ENCODE measurements around the gene TM7SF2.

TM7SF2 gene

DNA sequence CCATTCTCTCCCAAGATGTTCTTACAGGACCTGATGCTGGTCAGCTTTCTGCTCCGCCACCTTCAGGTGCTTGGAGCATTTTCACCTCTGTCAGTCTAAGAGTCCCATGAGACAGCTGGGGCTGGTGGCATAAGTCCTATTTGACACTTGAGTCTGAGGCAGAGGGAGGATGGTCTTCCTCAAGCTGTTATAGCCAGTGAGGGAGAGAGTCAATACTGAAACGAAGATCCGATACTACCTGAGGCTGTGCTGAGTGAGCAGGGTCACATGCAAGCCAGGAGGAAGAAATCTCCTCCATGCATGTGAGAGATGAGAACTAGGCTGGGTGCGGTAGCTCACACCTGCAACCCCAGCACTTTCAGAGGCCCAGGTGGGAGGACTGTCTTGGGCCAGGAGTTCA, 22.1 kb upstream of the TM7SF2 start:
- in situ Hi-C loops (cut with MboI; ENCODE audit: low sequenced_read_pairs): no loop called here

GRCh38 chr11:65090628-65091027, 21.0 kb upstream of the TM7SF2 start:
- in situ Hi-C loops (cut with MboI; ENCODE audit: low sequenced_read_pairs): no loop called here

DNA sequence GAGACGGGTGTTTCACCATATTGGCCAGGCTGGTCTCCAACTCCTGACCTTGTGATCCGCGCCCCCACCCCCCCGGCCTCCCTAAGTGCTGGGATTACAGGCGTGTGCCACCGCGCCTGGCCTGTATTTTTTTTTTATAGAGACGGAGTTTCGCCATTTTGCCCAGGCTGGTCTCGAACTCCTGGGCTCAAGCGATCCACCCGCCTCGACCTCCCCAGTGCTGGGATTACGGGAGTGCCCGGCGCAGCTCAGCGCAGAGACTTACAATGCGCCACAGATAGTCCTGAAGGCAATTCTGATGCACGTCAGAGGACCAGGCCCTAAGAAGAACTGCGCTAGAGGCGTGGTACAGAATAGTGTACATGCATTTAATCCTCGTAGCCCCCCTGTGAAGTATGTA, 16.2 kb upstream of the TM7SF2 start:
- in situ Hi-C loops (cut with MboI; ENCODE audit: low sequenced_read_pairs): no loop called here

GRCh38 chr11:65095974-65096806, 15.5 kb upstream of the TM7SF2 start, which contains the start of gene VPS51:
TSS of gene VPS51 (plus strand) at chr11:65096214. CDS start at chr11:65096251, 37 bp downstream.
- in situ Hi-C loops (cut with MboI; ENCODE audit: low sequenced_read_pairs): no loop called here

DNA sequence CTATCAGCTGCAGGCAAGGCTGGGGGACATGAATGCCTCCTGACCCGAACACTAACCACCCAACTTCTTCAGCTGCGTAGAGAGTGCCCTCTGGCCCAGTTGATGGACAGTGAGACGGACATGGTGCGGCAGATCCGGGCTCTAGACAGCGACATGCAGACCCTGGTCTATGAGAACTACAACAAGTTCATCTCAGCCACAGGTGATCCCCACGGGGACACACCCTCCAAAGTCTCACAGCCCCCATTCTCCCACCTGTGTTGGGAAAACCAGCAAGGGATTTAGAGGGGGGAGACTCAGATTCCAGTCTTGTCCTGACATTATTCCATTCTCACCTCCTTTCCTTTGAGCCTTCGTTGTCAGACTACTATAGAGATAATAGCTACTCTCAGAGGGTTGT, 14.7 kb upstream of the TM7SF2 start:
- in situ Hi-C loops (cut with MboI; ENCODE audit: low sequenced_read_pairs): no loop called here

- in situ Hi-C loops (cut with MboI; ENCODE audit: low sequenced_read_pairs): no loop called here
Measured at GRCh38 chr11:65100674-65101350, 10.9 kb upstream of the TM7SF2 start.

DNA sequence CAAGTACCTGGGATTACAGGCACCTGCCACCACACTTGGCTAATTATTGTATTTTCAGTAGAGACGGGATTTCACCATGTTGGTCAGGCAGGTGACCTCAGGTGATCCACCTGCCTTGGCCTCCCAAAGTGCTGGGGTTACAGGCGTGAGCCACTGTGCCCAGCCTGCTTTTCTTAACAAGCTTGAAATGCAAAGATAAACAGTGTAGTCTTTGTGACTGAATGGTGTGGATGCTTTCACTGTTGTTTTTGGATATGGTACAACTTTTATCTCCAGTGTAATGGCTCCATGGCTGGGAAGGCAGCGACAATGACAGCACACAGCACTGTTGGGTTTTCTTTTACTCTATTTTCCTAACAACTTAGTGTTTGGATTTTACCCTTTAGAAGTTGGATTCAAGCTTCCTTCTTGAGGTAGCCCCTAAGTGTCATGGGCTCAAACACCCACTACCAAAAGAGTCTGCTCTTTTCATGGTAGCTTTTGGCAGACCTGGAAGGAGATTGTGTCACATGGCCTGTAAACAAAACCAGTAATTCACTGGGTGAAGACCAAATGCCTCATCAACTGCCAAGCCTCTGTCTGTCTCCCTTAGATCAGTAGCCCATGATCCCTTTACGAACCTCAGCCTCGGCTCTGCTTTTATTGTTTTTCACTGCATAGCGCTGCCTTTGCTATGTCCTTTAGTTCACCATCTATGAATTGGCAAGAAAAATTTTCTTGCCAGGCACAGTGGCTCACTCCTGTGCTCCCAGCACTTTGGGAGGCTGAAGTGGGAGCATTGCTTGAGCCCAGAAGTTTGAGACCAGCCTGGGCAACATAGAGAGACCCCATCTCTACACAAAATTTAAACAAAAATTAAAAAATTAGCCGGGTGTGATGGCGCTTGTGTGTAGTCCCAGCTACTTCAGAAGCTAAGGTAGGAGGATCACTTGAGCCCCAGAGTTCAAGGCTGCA, 9.3 kb upstream of the TM7SF2 start:
- in situ Hi-C loops (cut with MboI; ENCODE audit: low sequenced_read_pairs): no loop called here

DNA sequence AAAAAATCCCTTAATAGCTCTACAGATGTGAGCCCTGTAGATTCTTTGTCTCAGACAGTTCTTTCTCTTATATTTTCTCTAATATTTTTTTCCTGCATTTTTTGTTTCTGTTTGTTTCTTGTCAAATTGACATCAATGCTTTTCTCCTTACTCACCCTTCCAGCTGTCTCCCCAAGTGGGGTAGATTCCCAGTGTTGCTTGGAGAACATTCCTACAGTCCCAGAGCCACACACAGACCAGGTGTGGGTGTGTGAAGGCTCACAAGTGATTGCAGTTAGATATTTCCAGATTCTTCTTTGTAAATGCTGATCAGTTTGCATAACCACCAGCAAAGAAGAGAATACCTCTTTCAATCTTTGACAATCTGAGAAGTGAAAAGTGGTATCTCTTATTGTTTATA, 8.2 kb upstream of the TM7SF2 start:
- in situ Hi-C loops (cut with MboI; ENCODE audit: low sequenced_read_pairs): no loop called here

- in situ Hi-C loops (cut with MboI; ENCODE audit: low sequenced_read_pairs): no loop called here
Measured at GRCh38 chr11:65104628-65105027, 7.0 kb upstream of the TM7SF2 start.

DNA sequence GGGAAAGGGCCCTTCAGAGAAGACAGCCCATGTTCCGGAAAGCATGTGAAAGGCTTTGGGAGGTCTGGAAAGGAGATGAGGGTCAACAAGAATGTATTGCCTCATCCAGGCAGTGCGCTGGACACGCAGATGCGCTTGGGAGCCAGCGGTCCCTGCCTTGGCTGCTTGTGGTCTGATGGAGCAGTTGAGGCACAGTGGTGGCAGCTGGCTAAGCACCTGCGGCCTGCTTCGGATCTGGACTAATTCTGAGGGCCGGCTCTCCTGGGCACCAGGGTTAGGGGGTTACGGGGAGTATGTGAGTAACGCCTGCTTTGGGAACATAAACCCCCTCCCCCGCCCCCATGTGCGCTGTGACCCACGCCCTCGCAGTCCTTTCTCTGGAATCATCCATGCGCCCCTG, 4.6 kb upstream of the TM7SF2 start:
- in situ Hi-C loops (cut with MboI; ENCODE audit: low sequenced_read_pairs): no loop called here

DNA sequence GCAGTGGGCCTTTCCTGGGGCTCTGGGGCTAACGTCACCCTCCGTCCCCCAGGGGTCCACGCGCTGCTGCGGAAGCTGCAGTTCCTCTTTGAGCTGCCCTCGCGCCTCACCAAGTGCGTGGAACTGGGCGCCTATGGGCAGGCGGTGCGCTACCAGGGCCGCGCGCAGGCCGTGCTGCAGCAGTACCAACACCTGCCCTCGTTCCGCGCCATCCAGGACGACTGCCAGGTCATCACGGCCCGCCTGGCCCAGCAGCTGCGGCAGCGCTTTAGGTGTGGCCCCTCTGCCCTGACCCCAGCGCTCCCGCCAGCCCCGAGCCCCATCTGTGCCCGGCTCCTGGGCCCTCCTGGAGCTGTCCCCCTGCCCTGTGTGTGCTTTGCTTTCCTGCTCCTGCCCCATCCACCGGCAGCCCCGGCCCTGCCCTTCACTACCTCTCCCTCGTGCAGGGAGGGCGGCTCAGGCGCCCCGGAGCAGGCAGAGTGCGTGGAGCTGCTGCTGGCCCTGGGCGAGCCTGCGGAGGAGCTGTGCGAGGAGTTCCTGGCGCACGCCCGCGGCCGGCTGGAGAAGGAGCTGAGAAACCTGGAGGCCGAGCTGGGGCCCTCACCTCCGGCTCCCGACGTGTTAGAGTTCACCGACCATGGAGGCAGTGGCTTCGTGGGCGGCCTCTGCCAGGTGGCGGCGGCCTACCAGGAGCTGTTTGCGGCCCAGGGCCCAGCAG, 3.8 kb upstream of the TM7SF2 start:
- in situ Hi-C loops (cut with MboI; ENCODE audit: low sequenced_read_pairs): no loop called here

DNA sequence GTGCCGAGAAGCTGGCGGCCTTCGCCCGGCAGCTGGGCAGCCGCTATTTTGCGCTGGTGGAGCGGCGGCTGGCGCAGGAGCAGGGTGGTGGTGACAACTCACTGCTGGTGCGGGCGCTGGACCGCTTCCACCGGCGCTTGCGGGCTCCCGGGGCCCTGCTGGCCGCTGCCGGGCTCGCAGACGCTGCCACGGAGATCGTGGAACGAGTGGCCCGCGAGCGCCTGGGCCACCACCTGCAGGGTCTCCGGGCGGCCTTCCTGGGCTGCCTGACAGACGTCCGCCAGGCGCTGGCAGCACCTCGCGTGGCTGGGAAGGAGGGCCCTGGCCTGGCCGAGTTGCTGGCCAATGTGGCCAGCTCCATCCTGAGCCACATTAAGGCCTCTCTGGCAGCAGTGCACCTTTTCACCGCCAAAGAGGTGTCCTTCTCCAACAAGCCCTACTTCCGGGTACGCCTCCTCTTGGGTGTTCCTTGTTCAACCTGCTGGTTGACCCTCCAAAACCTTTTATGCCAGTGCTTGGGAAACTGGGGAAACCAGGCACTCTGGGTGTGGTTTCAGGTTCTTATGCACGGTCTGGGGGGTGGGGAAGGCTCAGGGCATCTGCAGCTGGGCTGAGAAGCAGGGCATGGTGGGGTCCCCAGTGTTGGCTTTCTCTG, 3.1 kb upstream of the TM7SF2 start:
- in situ Hi-C loops (cut with MboI; ENCODE audit: low sequenced_read_pairs): no loop called here

DNA sequence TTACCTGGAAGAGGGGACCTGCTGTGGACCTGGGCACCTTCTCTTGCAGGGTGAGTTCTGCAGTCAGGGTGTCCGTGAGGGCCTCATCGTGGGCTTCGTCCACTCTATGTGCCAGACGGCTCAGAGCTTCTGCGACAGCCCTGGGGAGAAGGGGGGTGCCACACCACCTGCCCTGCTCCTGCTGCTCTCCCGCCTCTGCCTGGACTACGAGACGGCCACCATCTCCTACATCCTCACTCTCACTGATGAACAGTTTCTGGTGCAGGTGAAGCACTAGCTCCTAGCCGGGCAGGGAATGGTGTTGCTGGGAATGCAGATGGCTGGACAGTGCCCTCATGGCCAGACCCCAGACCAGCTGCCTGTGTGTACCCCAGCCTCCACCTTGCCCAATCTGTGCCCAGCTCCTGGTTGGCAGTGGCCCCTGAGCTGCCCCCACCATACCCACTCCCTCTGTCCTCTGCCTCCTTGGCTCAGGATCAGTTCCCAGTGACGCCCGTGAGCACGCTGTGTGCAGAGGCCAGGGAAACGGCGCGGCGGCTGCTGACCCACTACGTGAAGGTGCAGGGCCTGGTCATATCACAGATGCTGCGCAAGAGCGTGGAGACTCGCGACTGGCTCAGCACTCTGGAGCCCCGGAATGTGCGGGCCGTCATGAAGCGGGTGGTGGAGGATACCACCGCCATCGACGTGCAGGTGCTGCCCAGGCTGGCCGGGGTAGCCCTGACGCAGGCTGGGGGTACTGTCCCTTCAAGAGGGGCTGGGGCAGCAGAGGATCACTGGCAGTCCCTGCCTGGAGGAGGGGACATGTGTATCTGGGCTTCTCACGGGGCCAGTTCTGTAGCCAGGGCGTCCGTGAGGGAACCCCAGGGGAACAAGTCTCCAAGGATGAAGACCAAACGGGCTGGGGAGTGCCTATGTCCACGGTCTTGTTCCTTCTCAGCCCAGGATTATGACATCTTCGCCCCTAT, 2.2 kb upstream of the TM7SF2 start:
- in situ Hi-C loops (cut with MboI; ENCODE audit: low sequenced_read_pairs): no loop called here

DNA sequence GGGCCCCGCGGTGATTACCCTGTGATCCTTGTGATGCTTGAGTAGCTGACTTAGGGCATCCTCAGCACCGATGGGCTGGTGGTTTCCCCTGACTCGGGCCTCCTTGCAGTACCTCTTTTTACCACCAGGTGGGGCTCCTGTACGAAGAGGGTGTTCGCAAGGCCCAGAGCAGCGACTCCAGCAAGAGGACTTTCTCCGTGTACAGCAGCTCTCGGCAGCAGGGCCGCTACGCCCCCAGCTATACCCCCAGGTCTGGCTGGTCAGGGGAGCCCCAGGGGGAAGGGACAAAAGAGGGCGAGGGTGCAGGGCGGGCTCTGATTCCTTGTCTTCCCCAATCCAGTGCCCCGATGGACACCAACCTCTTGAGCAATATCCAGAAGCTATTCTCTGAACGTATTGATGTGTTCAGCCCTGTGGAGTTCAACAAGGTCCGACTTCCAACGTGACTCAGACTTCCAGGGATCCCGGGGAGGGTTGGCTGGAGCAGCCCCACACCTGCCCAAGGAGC, 1.3 kb upstream of the TM7SF2 start:
- in situ Hi-C loops (cut with MboI; ENCODE audit: low sequenced_read_pairs): no loop called here

DNA sequence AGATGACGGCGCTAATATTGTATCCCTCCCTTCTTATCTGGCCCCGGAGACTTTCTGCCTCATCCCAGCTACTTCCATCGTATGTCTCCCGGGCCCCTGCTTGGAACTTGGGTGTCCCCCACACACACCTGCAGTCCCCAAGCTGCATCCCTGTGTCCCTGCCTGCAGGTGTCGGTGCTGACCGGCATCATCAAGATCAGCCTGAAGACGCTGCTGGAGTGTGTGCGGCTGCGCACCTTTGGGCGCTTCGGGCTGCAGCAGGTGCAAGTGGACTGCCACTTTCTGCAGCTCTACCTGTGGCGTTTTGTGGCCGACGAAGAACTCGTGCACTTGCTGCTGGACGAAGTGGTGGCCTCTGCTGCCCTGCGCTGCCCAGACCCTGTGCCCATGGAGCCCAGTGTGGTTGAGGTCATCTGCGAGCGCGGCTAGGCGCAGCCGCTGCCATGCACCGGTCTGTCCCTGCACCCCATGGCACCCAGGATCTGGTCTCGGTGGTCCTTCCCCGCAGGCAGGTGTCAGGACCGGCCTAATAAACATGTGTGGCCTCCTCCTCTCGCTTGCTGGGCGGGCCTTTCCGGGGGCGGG, 421 bp upstream of the TM7SF2 start:
- in situ Hi-C loops (cut with MboI; ENCODE audit: low sequenced_read_pairs): no loop called here

DNA sequence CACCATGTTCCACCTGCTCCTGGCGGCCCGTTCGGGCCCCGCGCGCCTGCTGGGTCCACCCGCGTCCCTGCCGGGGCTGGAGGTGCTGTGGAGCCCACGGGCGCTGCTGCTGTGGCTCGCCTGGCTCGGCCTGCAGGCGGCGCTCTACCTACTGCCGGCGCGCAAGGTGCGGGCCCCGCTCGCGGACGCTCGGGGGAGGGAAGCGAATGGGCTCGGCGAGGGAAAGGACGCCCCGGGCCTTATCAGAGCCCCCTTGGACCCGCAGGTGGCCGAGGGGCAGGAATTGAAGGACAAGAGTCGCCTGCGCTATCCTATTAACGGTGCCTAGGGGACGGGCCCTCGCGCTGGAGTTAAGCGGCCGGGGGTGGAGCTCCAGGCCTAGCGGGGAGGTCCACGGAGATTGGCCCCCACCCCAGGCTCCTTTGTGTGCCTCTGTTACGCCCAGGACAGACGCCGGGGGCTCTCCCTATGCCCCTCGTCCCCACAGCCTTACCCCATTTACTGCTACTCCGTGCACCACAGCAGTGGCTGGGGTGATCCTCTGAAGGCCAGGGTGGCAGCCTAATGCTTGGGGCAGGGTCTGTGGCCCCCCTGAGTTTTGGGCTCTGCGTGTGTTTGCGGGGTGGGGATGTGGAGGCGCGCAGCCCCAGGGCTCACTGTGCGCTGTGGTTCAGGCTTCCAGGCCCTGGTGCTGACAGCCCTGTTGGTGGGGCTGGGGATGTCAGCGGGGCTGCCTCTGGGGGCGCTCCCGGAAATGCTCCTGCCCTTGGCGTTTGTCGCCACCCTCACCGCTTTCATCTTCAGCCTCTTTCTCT, 1.1 kb downstream of the TM7SF2 start:
- in situ Hi-C loops (cut with MboI; ENCODE audit: low sequenced_read_pairs): no loop called here

DNA sequence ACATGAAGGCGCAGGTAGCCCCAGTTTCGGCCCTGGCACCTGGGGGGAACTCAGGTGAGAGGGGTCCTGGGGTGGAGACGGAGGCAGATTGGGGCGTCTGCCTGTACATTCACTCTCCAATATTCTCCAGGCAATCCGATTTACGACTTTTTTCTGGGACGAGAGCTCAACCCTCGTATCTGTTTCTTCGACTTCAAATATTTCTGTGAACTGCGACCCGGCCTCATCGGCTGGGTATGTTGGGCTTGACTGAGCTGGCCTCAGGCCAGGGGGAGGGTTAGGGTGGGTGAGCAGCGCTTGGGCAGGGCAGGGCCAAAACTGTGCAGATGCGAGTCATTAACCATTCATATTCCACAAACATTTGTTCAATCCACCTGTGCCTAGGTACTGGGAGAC, 1.7 kb downstream of the TM7SF2 start:
- in situ Hi-C loops (cut with MboI; ENCODE audit: low sequenced_read_pairs): no loop called here

GRCh38 chr11:65113839-65114238, 2.2 kb downstream of the TM7SF2 start:
- in situ Hi-C loops (cut with MboI; ENCODE audit: low sequenced_read_pairs): no loop called here
